MCF 10A (cell line): ENCODE measurements around the gene TYR. TPM values are rescaled to one million over a fixed set of nuclear protein-coding genes. Genes with fewer than 3 reads are reported as not detected.
"Not testable (repeated sequence)": the region's sequence is repeated elsewhere in the genome, so short reads cannot be mapped to it uniquely, and the experiment has no call there.

Experiments
- BruUV-seq: library from RNA; stranded (reverse); fragments of 400-500 nt; replicated peaks from 2 replicates; lab custom pipeline; 2021; lab: Mats Ljungman, UMichigan
- CTCF ChIA-PET: fragments of 300-600 bp; sonication (Branson Sonifier 250); formaldehyde crosslinking; extraction: SDS; loops from one replicate; lab custom pipeline; 2021; ENCODE audit warnings: antibody characterized with exemption, inconsistent platforms; lab: Yijun Ruan, JAX
- POLR2A ChIA-PET: fragments of 300-600, 350-650 bp; sonication (Branson Sonifier 250); formaldehyde crosslinking; extraction: SDS; loops from one replicate; lab custom pipeline; 2020; ENCODE audit warnings: antibody characterized with exemption, inconsistent platforms; lab: Yijun Ruan, JAX
- DNase-seq: peaks from one replicate; pipeline ENCODE4 v3.0.0-alpha.2; 2018; ENCODE audit not compliant: unreplicated experiment
- H3K27ac Mint-ChIP-seq: one replicate; pipeline ENCODE4 v1.8.0; 2022; ENCODE audit warnings: mild to moderate bottlenecking, low read depth, mixed read lengths; ENCODE audit not compliant: unreplicated experiment
- H3K27me3 Mint-ChIP-seq: one replicate; pipeline ENCODE4 v1.8.0; 2022; ENCODE audit warnings: mixed read lengths; ENCODE audit not compliant: insufficient read depth, unreplicated experiment
- H3K36me3 Mint-ChIP-seq: one replicate; pipeline ENCODE4 v1.8.0; 2022; ENCODE audit warnings: mild to moderate bottlenecking, moderate library complexity, mixed read lengths; ENCODE audit not compliant: insufficient read depth, unreplicated experiment
- H3K4me1 Mint-ChIP-seq: one replicate; pipeline ENCODE4 v1.8.0; 2022; ENCODE audit warnings: mixed read lengths; ENCODE audit not compliant: insufficient read depth, unreplicated experiment
- H3K4me3 Mint-ChIP-seq: one replicate; pipeline ENCODE4 v1.8.0; 2022; ENCODE audit warnings: mild to moderate bottlenecking, moderate library complexity, mixed read lengths; ENCODE audit not compliant: unreplicated experiment
- H3K9me3 Mint-ChIP-seq: one replicate; pipeline ENCODE4 v1.8.0; 2022; ENCODE audit warnings: mixed read lengths; ENCODE audit not compliant: unreplicated experiment
- intact Hi-C: fragments of 100-400 bp; cut with micrococcal nuclease; formaldehyde crosslinking; loops from 2 replicates; pipeline ENCODE4 v1.14.1; 2022
- total RNA-seq: library from RNA; stranded (reverse); gene quantifications from 2 replicates; pipeline ENCODE4 v1.2.3, GENCODE V29; 2022
- TF ChIP-seq, protein P1 (sequence below): fragments of 200-600 bp; IDR thresholded peaks from one replicate; pipeline ENCODE4 v1.8.0; 2022; ENCODE audit warnings: antibody characterized with exemption, mild to moderate bottlenecking; ENCODE audit not compliant: unreplicated experiment

The TYR gene
- total RNA-seq, 1 experiment from 2014 or later: not detected

DNA sequence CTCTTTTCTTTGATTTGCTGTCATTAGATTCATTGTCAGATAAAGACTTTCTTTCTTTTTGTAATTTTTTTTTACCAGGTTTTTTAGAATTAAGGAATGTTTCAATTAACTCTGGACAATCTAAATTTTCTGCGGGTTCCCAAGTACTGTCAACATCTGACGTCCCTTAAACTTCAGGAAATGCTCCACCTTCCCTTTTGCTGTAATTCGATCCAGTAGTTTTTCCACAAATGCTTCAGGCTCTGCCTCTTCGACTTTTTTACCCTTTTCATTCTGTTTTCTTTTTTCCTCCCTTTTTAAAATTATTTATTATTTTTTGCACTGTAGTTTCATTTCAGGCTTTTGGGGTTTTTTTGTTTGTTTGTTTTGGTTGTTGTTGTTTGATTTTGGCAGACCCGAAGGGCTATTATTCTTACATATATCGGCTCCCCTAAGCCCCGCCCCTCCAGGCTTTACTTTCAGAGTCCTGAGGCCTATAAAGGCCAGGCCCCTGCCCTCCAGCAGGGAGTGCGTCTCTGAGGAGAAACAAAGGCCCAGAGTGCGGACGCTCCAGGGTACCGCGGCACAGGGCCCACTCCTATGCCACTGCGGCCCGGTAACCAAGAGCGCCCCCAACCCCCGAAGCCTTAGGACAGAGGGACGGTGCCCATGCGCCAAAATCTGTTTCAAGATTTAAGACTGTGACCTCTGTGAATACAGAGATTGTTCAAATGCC, 116.4 kb downstream of the TYR start:
- BruUV-seq: no TSS peak
- H3K36me3 Mint-ChIP-seq: no peaks in the 10 kb centered on the region

DNA sequence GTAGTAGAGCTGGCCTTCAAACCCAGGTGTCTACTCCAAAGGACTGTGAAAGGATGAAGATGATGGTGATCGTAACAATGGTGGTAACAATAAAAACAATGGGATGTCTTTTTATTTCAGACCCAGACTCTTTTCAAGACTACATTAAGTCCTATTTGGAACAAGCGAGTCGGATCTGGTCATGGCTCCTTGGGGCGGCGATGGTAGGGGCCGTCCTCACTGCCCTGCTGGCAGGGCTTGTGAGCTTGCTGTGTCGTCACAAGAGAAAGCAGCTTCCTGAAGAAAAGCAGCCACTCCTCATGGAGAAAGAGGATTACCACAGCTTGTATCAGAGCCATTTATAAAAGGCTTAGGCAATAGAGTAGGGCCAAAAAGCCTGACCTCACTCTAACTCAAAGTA, 117.3 kb downstream of the TYR start:
- H3K9me3 Mint-ChIP-seq, intact Hi-C loops, H3K4me3 Mint-ChIP-seq, BruUV-seq, DNase-seq, H3K36me3 Mint-ChIP-seq, CTCF ChIA-PET, H3K4me1 Mint-ChIP-seq, H3K27ac Mint-ChIP-seq, POLR2A ChIA-PET: not testable (repeated sequence)
- peaks cover 65% of the 10 kb centered on the region for H3K27me3 Mint-ChIP-seq

More for the DNA sequence above, 116.4 kb downstream of the TYR start:
- Mint-ChIP-seq H3K9me3 (no peaks in the 10 kb centered on the region), H3K27me3 (peaks cover 74% of the 10 kb centered on the region), H3K27ac (no peak overlapping the region), H3K4me3 (no peak overlapping the region), H3K4me1 (no peaks in the 10 kb centered on the region)
- intact Hi-C loops: no loop called here
- TF ChIP-seq, protein P1, sequence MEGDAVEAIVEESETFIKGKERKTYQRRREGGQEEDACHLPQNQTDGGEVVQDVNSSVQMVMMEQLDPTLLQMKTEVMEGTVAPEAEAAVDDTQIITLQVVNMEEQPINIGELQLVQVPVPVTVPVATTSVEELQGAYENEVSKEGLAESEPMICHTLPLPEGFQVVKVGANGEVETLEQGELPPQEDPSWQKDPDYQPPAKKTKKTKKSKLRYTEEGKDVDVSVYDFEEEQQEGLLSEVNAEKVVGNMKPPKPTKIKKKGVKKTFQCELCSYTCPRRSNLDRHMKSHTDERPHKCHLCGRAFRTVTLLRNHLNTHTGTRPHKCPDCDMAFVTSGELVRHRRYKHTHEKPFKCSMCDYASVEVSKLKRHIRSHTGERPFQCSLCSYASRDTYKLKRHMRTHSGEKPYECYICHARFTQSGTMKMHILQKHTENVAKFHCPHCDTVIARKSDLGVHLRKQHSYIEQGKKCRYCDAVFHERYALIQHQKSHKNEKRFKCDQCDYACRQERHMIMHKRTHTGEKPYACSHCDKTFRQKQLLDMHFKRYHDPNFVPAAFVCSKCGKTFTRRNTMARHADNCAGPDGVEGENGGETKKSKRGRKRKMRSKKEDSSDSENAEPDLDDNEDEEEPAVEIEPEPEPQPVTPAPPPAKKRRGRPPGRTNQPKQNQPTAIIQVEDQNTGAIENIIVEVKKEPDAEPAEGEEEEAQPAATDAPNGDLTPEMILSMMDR: no peak
- ChIA-PET CTCF (no interaction called here), POLR2A (no interaction called here)
- no peak for DNase-seq

DNA sequence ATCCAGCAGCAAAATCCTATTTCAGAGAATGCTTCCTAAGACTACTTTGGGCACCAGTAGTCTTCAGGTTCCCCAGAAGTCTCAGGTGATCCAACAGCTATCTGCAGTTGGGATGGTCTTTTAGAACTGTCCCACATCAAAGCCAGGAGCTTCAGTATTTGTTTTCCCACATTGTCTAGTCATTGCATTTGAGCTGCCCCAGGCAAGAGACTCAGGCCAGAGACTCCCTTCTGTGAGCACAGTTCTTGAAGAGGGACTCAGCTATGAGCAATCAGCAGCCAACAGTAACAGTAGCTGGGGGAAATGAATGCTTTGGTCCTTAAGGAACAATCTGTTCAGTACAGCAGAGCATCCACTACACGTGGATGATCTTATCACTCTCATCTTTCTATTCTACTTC, 125.4 kb downstream of the TYR start:
- H3K27me3 Mint-ChIP-seq: peaks cover 68% of the 10 kb centered on the region
- H3K36me3 Mint-ChIP-seq, POLR2A ChIA-PET, H3K9me3 Mint-ChIP-seq, H3K27ac Mint-ChIP-seq, BruUV-seq, intact Hi-C loops, CTCF ChIA-PET, H3K4me1 Mint-ChIP-seq, H3K4me3 Mint-ChIP-seq, DNase-seq: not testable (repeated sequence)

DNA sequence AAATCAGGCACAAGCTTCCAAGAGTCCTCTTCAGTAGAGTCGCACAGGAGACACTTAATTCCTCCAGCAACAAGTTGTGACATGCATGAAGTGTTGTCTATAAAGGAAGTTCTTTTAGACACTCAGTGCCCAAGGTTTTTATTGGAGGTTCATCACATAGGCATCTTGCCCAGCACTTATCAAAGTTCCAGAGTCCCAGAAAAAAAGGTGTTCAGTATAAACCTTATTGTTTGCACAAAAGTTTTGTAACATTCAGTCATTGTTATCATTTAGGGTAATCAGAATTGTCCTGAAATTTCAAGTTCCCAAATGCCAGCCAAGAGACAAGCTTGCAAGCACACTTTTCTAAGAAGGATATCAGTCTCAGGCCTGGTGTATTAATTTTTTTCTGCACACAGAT, 130.6 kb downstream of the TYR start:
- H3K4me3 Mint-ChIP-seq, H3K4me1 Mint-ChIP-seq, CTCF ChIA-PET, DNase-seq, H3K36me3 Mint-ChIP-seq, intact Hi-C loops, BruUV-seq, POLR2A ChIA-PET, H3K9me3 Mint-ChIP-seq, H3K27ac Mint-ChIP-seq: not testable (repeated sequence)
- peaks cover 67% of the 10 kb centered on the region for H3K27me3 Mint-ChIP-seq

DNA sequence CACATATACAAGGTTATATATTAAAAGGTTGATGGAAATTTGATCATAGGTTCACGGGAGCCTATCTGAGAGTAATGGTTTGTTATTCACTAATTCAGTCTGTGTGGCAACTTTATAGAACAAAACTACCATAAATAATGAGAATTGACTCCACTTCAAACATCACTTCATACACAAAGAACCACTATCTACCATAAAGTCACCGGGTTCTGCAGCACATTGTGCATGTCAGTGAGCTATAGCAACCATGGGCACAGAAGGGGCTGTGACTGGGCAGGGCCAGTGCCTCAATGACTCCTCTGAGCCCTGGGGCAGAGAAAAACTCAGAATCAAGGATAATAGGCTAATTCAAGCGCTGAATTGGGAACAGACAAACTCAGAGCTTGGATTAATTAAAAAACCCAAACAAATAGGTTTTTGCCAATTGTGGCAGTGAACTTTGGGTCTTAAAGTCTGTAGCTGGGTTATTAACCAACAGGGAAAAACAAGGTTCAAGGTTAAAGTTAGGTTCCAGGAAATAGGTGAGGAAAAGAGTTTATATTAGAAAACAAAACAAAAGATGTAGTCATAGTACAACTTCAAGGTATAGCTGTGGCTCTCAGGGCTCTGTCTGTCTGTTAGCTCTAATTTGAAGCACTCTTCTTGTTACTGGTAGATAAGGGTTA, 131.8 kb downstream of the TYR start:
- BruUV-seq, H3K27ac Mint-ChIP-seq, H3K9me3 Mint-ChIP-seq, DNase-seq, intact Hi-C loops, POLR2A ChIA-PET, H3K4me1 Mint-ChIP-seq, H3K36me3 Mint-ChIP-seq, H3K4me3 Mint-ChIP-seq, CTCF ChIA-PET: not testable (repeated sequence)
- H3K27me3 Mint-ChIP-seq: peaks cover 55% of the 10 kb centered on the region

DNA sequence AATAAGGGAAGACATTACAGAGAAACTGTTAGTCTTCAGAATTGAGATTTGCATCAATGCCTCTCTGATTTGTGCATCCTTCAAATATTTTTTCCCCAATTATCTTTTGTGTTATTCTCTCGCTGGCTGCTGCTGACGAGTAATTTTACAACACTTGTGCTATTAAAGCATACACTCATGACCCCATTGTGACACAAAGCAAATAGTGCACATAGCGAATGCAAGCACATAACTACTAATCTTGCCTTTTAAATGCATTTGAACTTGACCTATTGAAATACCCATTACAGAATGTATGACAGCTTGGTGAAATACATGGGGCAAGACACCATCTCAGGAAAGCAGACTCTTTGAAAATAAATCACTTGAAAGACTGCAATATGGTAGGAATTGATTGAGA, 132.9 kb downstream of the TYR start:
- POLR2A ChIA-PET, intact Hi-C loops, H3K9me3 Mint-ChIP-seq, CTCF ChIA-PET, H3K27ac Mint-ChIP-seq, H3K36me3 Mint-ChIP-seq, H3K4me3 Mint-ChIP-seq, DNase-seq, BruUV-seq, H3K4me1 Mint-ChIP-seq: not testable (repeated sequence)
- peaks cover 44% of the 10 kb centered on the region for H3K27me3 Mint-ChIP-seq
